Measurements from ENCODE around the gene ISYNA1.

The ISYNA1 gene

DNA sequence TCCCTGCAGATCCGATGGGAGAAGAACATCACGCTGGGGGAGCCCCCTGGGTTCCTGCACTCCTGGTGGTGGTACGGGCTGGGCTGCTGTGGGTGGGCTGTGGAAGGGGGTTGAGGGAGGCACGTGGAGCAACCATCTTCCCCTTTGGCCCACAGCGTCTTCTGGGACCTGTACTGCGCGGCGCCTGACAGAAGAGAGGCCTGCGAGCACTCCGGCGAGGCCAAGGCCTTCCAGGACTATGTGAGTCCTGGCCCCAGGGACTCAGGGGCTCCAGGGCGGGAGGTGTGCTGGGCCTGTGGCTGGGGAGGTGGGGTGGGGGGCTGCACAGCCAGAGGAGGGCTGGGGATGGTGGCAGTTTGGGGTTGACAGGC lies 10.2 kb downstream of the ISYNA1 start:
- Histone ChIP-seq H3K79me2 (ENCODE audit: insufficient read depth, low read length) (no peaks in the 10 kb centered on the region), H3K9ac (ENCODE audit: low read length) (no peak overlapping the region), H3K27me3 (ENCODE audit: insufficient read depth, low read length) (no peaks in the 10 kb centered on the region; the same call in 1 of the 2 replicates), H3K9me2 (ENCODE audit: low read depth, low read length) (no peaks in the 10 kb centered on the region), H3F3A (ENCODE audit: insufficient read depth, low read length) (no peaks in the 10 kb centered on the region), H4K20me1 (ENCODE audit: insufficient read depth, low read length) (no peaks in the 10 kb centered on the region), H3K4me2 (ENCODE audit: low read length) (no peak overlapping the region), H3K9me3 (ENCODE audit: low read length) (no peaks in the 10 kb centered on the region), H3K27ac (ENCODE audit: low read depth, low read length, poor library complexity, severe bottlenecking) (no peak overlapping the region), H3K36me3 (ENCODE audit: insufficient read depth, low read length) (no peaks in the 10 kb centered on the region), H3K4me1 (ENCODE audit: insufficient read depth, low read length, severe bottlenecking) (peaks cover 21% of the 10 kb centered on the region), H3K4me3 (ENCODE audit: low read depth, low read length, poor library complexity, severe bottlenecking) (no peak overlapping the region), H2AFZ (ENCODE audit: low read length) (no peak overlapping the region)
- TF ChIP-seq, protein P1, sequence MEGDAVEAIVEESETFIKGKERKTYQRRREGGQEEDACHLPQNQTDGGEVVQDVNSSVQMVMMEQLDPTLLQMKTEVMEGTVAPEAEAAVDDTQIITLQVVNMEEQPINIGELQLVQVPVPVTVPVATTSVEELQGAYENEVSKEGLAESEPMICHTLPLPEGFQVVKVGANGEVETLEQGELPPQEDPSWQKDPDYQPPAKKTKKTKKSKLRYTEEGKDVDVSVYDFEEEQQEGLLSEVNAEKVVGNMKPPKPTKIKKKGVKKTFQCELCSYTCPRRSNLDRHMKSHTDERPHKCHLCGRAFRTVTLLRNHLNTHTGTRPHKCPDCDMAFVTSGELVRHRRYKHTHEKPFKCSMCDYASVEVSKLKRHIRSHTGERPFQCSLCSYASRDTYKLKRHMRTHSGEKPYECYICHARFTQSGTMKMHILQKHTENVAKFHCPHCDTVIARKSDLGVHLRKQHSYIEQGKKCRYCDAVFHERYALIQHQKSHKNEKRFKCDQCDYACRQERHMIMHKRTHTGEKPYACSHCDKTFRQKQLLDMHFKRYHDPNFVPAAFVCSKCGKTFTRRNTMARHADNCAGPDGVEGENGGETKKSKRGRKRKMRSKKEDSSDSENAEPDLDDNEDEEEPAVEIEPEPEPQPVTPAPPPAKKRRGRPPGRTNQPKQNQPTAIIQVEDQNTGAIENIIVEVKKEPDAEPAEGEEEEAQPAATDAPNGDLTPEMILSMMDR (IDR thresholded peaks at IDR 0.05; ENCODE audit: low read length), result no peak
- TF ChIP-seq EZH2 (IDR thresholded peaks at IDR 0.05; ENCODE audit: borderline replicate concordance, low read length), result no peak

DNA sequence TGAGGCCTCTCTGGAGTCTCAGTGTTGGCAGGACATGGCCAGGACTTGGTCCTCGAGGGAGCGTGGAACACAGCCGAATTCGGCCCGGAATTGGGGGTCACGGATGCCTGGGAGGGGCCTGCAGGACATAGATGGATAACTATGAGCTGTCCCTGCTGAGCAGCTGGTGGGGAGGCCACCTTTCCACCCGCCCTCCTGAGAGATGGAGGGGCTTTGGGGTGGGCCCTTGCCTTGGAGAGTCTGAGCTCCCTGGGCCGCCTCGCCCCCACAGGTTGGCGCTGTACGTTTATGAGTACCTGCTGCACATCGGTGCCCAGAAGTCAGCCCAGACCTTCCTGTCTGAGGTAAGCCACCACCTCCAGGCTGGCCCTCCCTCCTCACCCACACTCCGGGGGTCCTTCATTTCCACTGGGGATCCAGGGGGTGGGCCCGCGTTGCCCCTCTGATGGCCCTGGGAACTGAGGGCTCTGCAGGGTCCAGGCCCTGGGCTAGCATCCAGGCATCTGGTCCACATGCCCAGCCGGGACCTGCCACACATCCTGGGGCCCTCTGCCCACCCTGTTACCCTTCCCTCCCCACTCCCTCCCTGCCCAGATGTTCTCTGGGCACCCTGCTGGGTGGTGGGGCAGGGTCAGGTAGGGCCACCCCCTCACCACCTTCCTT lies 10.7 kb downstream of the ISYNA1 start:
- H3K4me1 ChIP-seq (ENCODE audit: insufficient read depth, low read length, severe bottlenecking), result peaks cover 23% of the 10 kb centered on the region
- no peaks in the 10 kb centered on the region for H3K9me3 ChIP-seq (ENCODE audit: low read length)
- no peaks in the 10 kb centered on the region for H3F3A ChIP-seq (ENCODE audit: insufficient read depth, low read length)
- H3K4me3 ChIP-seq (ENCODE audit: low read depth, low read length, poor library complexity, severe bottlenecking), result no peak overlapping the region
- TF ChIP-seq, protein P1 (IDR thresholded peaks at IDR 0.05; ENCODE audit: low read length), result no peak
- no peak for TF ChIP-seq EZH2 (IDR thresholded peaks at IDR 0.05; ENCODE audit: borderline replicate concordance, low read length)
- H3K9me2 ChIP-seq (ENCODE audit: low read depth, low read length), result no peaks in the 10 kb centered on the region
- H4K20me1 ChIP-seq (ENCODE audit: insufficient read depth, low read length), result no peaks in the 10 kb centered on the region
- H3K4me2 ChIP-seq (ENCODE audit: low read length), result no peak overlapping the region
- H3K79me2 ChIP-seq (ENCODE audit: insufficient read depth, low read length), result no peaks in the 10 kb centered on the region
- no peak overlapping the region for H3K9ac ChIP-seq (ENCODE audit: low read length)
- H3K36me3 ChIP-seq (ENCODE audit: insufficient read depth, low read length), result no peaks in the 10 kb centered on the region
- H3K27me3 ChIP-seq (ENCODE audit: insufficient read depth, low read length), result no peaks in the 10 kb centered on the region; the same call in 1 of the 2 replicates
- H3K27ac ChIP-seq (ENCODE audit: low read depth, low read length, poor library complexity, severe bottlenecking), result no peak overlapping the region
- no peak overlapping the region for H2AFZ ChIP-seq (ENCODE audit: low read length)

DNA sequence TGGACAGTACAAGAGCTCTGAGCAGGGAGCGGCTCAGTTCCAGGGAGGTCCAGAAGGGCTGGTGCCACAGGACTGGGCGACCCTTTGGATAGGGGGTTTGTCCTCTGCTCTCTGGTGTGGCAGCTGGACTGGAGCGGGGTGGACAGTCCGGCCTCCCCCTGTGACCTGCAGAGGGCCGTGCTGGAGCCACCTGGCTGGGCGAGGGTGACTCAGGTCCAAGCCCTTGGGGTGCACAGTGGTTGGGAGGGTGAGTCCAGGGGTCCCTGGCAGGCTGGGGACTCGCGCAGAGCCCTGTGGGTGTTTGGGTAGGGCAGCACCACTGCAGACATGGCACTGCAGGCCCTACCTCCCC lies 11.5 kb downstream of the ISYNA1 start:
- H4K20me1 ChIP-seq (ENCODE audit: insufficient read depth, low read length), result no peaks in the 10 kb centered on the region
- peaks cover 28% of the 10 kb centered on the region for H3K4me1 ChIP-seq (ENCODE audit: insufficient read depth, low read length, severe bottlenecking)
- no peaks in the 10 kb centered on the region for H3K36me3 ChIP-seq (ENCODE audit: insufficient read depth, low read length)
- no peaks in the 10 kb centered on the region for H3K79me2 ChIP-seq (ENCODE audit: insufficient read depth, low read length)
- no peaks in the 10 kb centered on the region; the same call in 1 of the 2 replicates for H3K27me3 ChIP-seq (ENCODE audit: insufficient read depth, low read length)
- H3F3A ChIP-seq (ENCODE audit: insufficient read depth, low read length), result no peaks in the 10 kb centered on the region
- no peak overlapping the region for H3K4me3 ChIP-seq (ENCODE audit: low read depth, low read length, poor library complexity, severe bottlenecking)
- H3K4me2 ChIP-seq (ENCODE audit: low read length), result no peak overlapping the region
- TF ChIP-seq EZH2 (IDR thresholded peaks at IDR 0.05; ENCODE audit: borderline replicate concordance, low read length), result no peak
- TF ChIP-seq, protein P1 (IDR thresholded peaks at IDR 0.05; ENCODE audit: low read length), result no peak
- no peak overlapping the region for H3K9ac ChIP-seq (ENCODE audit: low read length)
- no peak overlapping the region for H3K27ac ChIP-seq (ENCODE audit: low read depth, low read length, poor library complexity, severe bottlenecking)
- no peak overlapping the region for H2AFZ ChIP-seq (ENCODE audit: low read length)
- H3K9me2 ChIP-seq (ENCODE audit: low read depth, low read length), result no peaks in the 10 kb centered on the region
- no peaks in the 10 kb centered on the region for H3K9me3 ChIP-seq (ENCODE audit: low read length)
